IMR-90 (cell line): ENCODE measurements around the gene NCAM1.

Experiments used
- CHD1 ChIP-seq: IDR thresholded peaks from 2 replicates; pipeline ENCODE4 v1.6.1; 2012; ENCODE audit warnings: low read depth, low read length, improper control_type of control experiment
- RAD21 ChIP-seq: IDR thresholded peaks from 2 replicates; pipeline ENCODE4 v1.6.1; 2012; ENCODE audit warnings: low read length, improper control_type of control experiment

- no peak for TF ChIP-seq CHD1
- no peak for TF ChIP-seq RAD21
Observed at GRCh38 chr11:113314389-113315301, 353.4 kb downstream of the NCAM1 start, which contains the start of gene TTC12.
